Effector memory CD4-positive, alpha-beta T cell (primary cell): Measurements from ENCODE around the gene POLR2H.
A peak's percentile ranks its signal among the peaks of the same experiment; 100 is the strongest.

Source experiments
- DNase-seq, 3 donors: peaks; one replicate each; pipeline ENCODE4 v3.0.0-alpha.2; 2020
- H3K27ac ChIP-seq: 2 replicates; pipeline ENCODE4 v1.7.0; 2013; ENCODE audit warnings: mild to moderate bottlenecking, low read length, moderate library complexity; ENCODE audit not compliant: insufficient read depth, poor library complexity, severe bottlenecking
- H3K27me3 ChIP-seq: replicated peaks from 2 replicates; pipeline ENCODE4 v1.7.0; 2013; ENCODE audit warnings: mild to moderate bottlenecking, low read length; ENCODE audit not compliant: insufficient read depth, control insufficient read depth, poor library complexity, severe bottlenecking
- H3K36me3 ChIP-seq: 2 replicates; pipeline ENCODE4 v1.7.0; 2013; ENCODE audit warnings: mild to moderate bottlenecking, low read length, moderate library complexity; ENCODE audit not compliant: control insufficient read depth, insufficient read depth
- H3K4me1 ChIP-seq: 2 replicates; pipeline ENCODE4 v1.7.0; 2013; ENCODE audit warnings: low read length, mild to moderate bottlenecking; ENCODE audit not compliant: control insufficient read depth, insufficient read depth, poor library complexity, severe bottlenecking
- H3K4me3 ChIP-seq: 2 replicates; pipeline ENCODE4 v1.7.0; 2013; ENCODE audit warnings: low read length, low read depth, mild to moderate bottlenecking; ENCODE audit not compliant: insufficient read depth, poor library complexity, severe bottlenecking
- H3K9me3 ChIP-seq: 2 replicates; pipeline ENCODE4 v1.7.0; 2013; ENCODE audit warnings: mild to moderate bottlenecking, low read length, moderate library complexity; ENCODE audit not compliant: control insufficient read depth

POLR2H gene

GRCh38 chr3:184409331-184409926 is 47.9 kb downstream of the POLR2H start:
- no peak overlapping the region for H3K4me3 ChIP-seq

GRCh38 chr3:184409946-184410500 is 48.5 kb downstream of the POLR2H start:
- Histone ChIP-seq H3K4me1 (no peaks in the 10 kb centered on the region), H3K27me3 (no peaks in the 10 kb centered on the region), H3K4me3 (no peak overlapping the region), H3K36me3 (no peaks in the 10 kb centered on the region), H3K9me3 (no peaks in the 10 kb centered on the region), H3K27ac (no peak overlapping the region)
- no peak for DNase-seq

More at GRCh38 chr3:184409331-184409926, 47.9 kb downstream of the POLR2H start:
- DNase-seq, result no peak
- no peaks in the 10 kb centered on the region for H3K4me1 ChIP-seq
- H3K9me3 ChIP-seq, result no peaks in the 10 kb centered on the region
- H3K36me3 ChIP-seq, result no peaks in the 10 kb centered on the region
- no peak overlapping the region for H3K27ac ChIP-seq
- H3K27me3 ChIP-seq, result no peaks in the 10 kb centered on the region

GRCh38 chr3:184414418-184415202 is 53.1 kb downstream of the POLR2H start:
- no peaks in the 10 kb centered on the region for H3K27me3 ChIP-seq
- DNase-seq, result no peak
- H3K4me3 ChIP-seq, result no peak overlapping the region

GRCh38 chr3:184415203-184415490 is 53.6 kb downstream of the POLR2H start:
- no peak for DNase-seq
- Histone ChIP-seq H3K36me3 (no peaks in the 10 kb centered on the region), H3K9me3 (no peaks in the 10 kb centered on the region), H3K4me3 (no peak overlapping the region), H3K4me1 (no peaks in the 10 kb centered on the region), H3K27me3 (no peaks in the 10 kb centered on the region), H3K27ac (no peak overlapping the region)

More at GRCh38 chr3:184414418-184415202, 53.1 kb downstream of the POLR2H start:
- Histone ChIP-seq H3K4me1 (no peaks in the 10 kb centered on the region), H3K36me3 (no peaks in the 10 kb centered on the region), H3K27ac (no peak overlapping the region), H3K9me3 (no peaks in the 10 kb centered on the region)

GRCh38 chr3:184417619-184418327 is 56.3 kb downstream of the POLR2H start:
- no peaks in the 10 kb centered on the region for H3K27me3 ChIP-seq
- no peaks in the 10 kb centered on the region for H3K4me1 ChIP-seq
- H3K9me3 ChIP-seq, result no peaks in the 10 kb centered on the region
- no peak overlapping the region for H3K27ac ChIP-seq
- no peaks in the 10 kb centered on the region for H3K36me3 ChIP-seq
- H3K4me3 ChIP-seq, result no peak overlapping the region
- DNase-seq, result peak; percentile 10 to 36 (median 31)
